A673 (cell line): ENCODE data around the gene KIAA0753. TPM values are rescaled to one million over a fixed set of nuclear protein-coding genes. Genes with fewer than 3 reads are reported as not detected.

ENCODE experiments used
- BruUV-seq: library from RNA; stranded (reverse); fragments of 400-500 nt; replicated peaks from 2 replicates; lab custom pipeline; 2021; lab: Mats Ljungman, UMichigan
- CTCF ChIA-PET: fragments of 300-600 bp; sonication (Branson Sonifier 250); formaldehyde crosslinking; loops from one replicate; lab custom pipeline; 2022; ENCODE audit warnings: antibody characterized with exemption; lab: Charles Lee
- POLR2A ChIA-PET: fragments of 300-600 bp; sonication (Branson Sonifier 250); formaldehyde crosslinking; loops from one replicate; lab custom pipeline; 2022; ENCODE audit warnings: antibody characterized with exemption; ENCODE audit not compliant: low non-redundant PET; lab: Charles Lee
- DNase-seq: peaks from one replicate; pipeline ENCODE4 v3.0.0-alpha.2; 2015; ENCODE audit warnings: low spot score
- H3K27ac ChIP-seq: fragments of 200-600 bp; sonication (generic); 2 replicates; pipeline ENCODE4 v1.5.1; 2016; ENCODE audit warnings: mixed run types, low read depth, mild to moderate bottlenecking, mixed read lengths, antibody characterized with exemption, low read length; ENCODE audit not compliant: poor library complexity, severe bottlenecking
- H3K27me3 ChIP-seq: fragments of 200-600 bp; sonication (generic); replicated peaks from 2 replicates; pipeline ENCODE4 v1.6.1; 2017; ENCODE audit warnings: mixed run types, low read depth, mild to moderate bottlenecking, mixed read lengths, antibody characterized with exemption, low read length; ENCODE audit not compliant: insufficient read depth, poor library complexity
- H3K36me3 ChIP-seq: fragments of 200-600 bp; sonication (generic); 2 replicates; pipeline ENCODE4 v1.6.1; 2016; ENCODE audit warnings: mixed run types, mild to moderate bottlenecking, mixed read lengths, antibody characterized with exemption, low read length; ENCODE audit not compliant: insufficient read depth, poor library complexity, severe bottlenecking
- H3K4me1 ChIP-seq: fragments of 200-600 bp; sonication (generic); 2 replicates; pipeline ENCODE4 v1.6.1; 2017; ENCODE audit warnings: mixed run types, mild to moderate bottlenecking, mixed read lengths, antibody characterized with exemption, low read length; ENCODE audit not compliant: insufficient read depth, poor library complexity, severe bottlenecking
- H3K4me3 ChIP-seq: fragments of 200-600 bp; sonication (generic); 2 replicates; pipeline ENCODE4 v1.5.1; 2016; ENCODE audit warnings: low read depth, mixed run types, mild to moderate bottlenecking, mixed read lengths, low read length; ENCODE audit not compliant: poor library complexity, severe bottlenecking
- H3K9me3 ChIP-seq: fragments of 200-600 bp; sonication (generic); 2 replicates; pipeline ENCODE4 v1.6.1; 2016; ENCODE audit warnings: mixed run types, low read depth, mild to moderate bottlenecking, mixed read lengths, antibody characterized with exemption, low read length; ENCODE audit not compliant: poor library complexity, severe bottlenecking
- CTCF ChIP-seq: fragments of 300-800, 200-600 bp; sonication (generic); conservative IDR thresholded peaks from 2 replicates; pipeline ENCODE4 v1.5.1; 2017; ENCODE audit warnings: low read depth, mild to moderate bottlenecking, antibody characterized with exemption, low read length, moderate library complexity, mixed read lengths
- EZH2 ChIP-seq: fragments of 200-600 bp; sonication (generic); IDR thresholded peaks from 2 replicates; pipeline ENCODE4 v1.6.1; 2017; ENCODE audit warnings: borderline replicate concordance, low read depth, mild to moderate bottlenecking, mixed read lengths, antibody characterized with exemption, low read length; ENCODE audit not compliant: poor library complexity, severe bottlenecking
- intact Hi-C: fragments of 100-400 bp; cut with micrococcal nuclease; formaldehyde crosslinking; loops from one replicate; pipeline ENCODE4 v1.10.0; 2022; ENCODE audit not compliant: unreplicated experiment
- total RNA-seq: library from RNA; stranded (reverse); gene quantifications from 2 replicates; pipeline ENCODE4 v1.2.3, GENCODE V29; 2021

KIAA0753 gene
- total RNA-seq, 1 experiment from 2014 or later, result 41.2 TPM

- BruUV-seq, result no TSS peak
- Histone ChIP-seq H3K4me3 (no peak overlapping the region), H3K27ac (no peak overlapping the region), H3K36me3 (no peaks in the 10 kb centered on the region), H3K4me1 (no peaks in the 10 kb centered on the region), H3K27me3 (peaks cover 21% of the 10 kb centered on the region), H3K9me3 (no peaks in the 10 kb centered on the region)
- intact Hi-C loops, result no loop called here
- POLR2A ChIA-PET, result no interaction called here
- no peak for TF ChIP-seq EZH2
- no peak for TF ChIP-seq CTCF
- CTCF ChIA-PET, result interaction anchor here (0.6 kb wide), 1 partner anchor 43 kb away, joined by 3 read pairs; the partner anchor contains the start of genes KIAA0753 and TXNDC17
- DNase-seq, result no peak
Measured at GRCh38 chr17:6683081-6683684, 42.7 kb upstream of the KIAA0753 start.

GRCh38 chr17:6682339-6682738, 41.8 kb upstream of the KIAA0753 start:
- no peaks in the 10 kb centered on the region for H3K4me1 ChIP-seq
- no peak for TF ChIP-seq EZH2
- no peak for TF ChIP-seq CTCF
- no peaks in the 10 kb centered on the region for H3K36me3 ChIP-seq
- intact Hi-C loops, result no loop called here
- H3K4me3 ChIP-seq, result no peak overlapping the region
- ChIA-PET CTCF (no interaction called here), POLR2A (no interaction called here)
- DNase-seq, result no peak
- peaks cover 16% of the 10 kb centered on the region for H3K27me3 ChIP-seq
- no TSS peak for BruUV-seq
- H3K27ac ChIP-seq, result no peak overlapping the region
- no peaks in the 10 kb centered on the region for H3K9me3 ChIP-seq

GRCh38 chr17:6681671-6682070, 41.2 kb upstream of the KIAA0753 start:
- DNase-seq, result no peak

More at GRCh38 chr17:6681671-6682070, 41.2 kb upstream of the KIAA0753 start:
- intact Hi-C loops, result no loop called here
- no TSS peak for BruUV-seq
- Histone ChIP-seq H3K4me1 (no peaks in the 10 kb centered on the region), H3K27ac (no peak overlapping the region), H3K27me3 (peaks cover 16% of the 10 kb centered on the region), H3K36me3 (no peaks in the 10 kb centered on the region), H3K4me3 (no peak overlapping the region), H3K9me3 (no peaks in the 10 kb centered on the region)
- TF ChIP-seq CTCF, result no peak
- TF ChIP-seq EZH2, result no peak
- POLR2A ChIA-PET, result no interaction called here
- CTCF ChIA-PET, result interaction anchor here (0.6 kb wide), 1 partner anchor 15 kb away, joined by 3 read pairs; no protein-coding TSS in a partner anchor
